T-helper 1 cell (primary cell): Measurements from ENCODE around the gene HSP90AB1.

Experiments
- DNase-seq, 5 donors: peaks; one replicate each; pipeline ENCODE4 v3.0.0-alpha.2; 2012 to 2020
- total RNA-seq, 4 donors: gene quantifications; one replicate each; lab custom pipeline; 2026; lab: John Stamatoyannopoulos, UW

HSP90AB1 gene
- total RNA-seq: 1,095 to 1,570 (median 1,349) reads per million in 4 donors

GRCh38 chr6:44246663-44247337 lies at the start of gene HSP90AB1:
HSP90AB1 (plus strand) TSS chr6:44247101; CDS start chr6:44248630, 1,529 bp downstream.
- DNase-seq: peak; percentile 90 to 99 (median 94)

- DNase-seq: no peak
Measured at GRCh38 chr6:44198684-44199083, 48.2 kb upstream of the HSP90AB1 start.

GRCh38 chr6:44199883-44200282 lies 47.0 kb upstream of the HSP90AB1 start:
- no peak for DNase-seq

GRCh38 chr6:44201200-44201599 lies 45.7 kb upstream of the HSP90AB1 start:
- no peak for DNase-seq

DNA sequence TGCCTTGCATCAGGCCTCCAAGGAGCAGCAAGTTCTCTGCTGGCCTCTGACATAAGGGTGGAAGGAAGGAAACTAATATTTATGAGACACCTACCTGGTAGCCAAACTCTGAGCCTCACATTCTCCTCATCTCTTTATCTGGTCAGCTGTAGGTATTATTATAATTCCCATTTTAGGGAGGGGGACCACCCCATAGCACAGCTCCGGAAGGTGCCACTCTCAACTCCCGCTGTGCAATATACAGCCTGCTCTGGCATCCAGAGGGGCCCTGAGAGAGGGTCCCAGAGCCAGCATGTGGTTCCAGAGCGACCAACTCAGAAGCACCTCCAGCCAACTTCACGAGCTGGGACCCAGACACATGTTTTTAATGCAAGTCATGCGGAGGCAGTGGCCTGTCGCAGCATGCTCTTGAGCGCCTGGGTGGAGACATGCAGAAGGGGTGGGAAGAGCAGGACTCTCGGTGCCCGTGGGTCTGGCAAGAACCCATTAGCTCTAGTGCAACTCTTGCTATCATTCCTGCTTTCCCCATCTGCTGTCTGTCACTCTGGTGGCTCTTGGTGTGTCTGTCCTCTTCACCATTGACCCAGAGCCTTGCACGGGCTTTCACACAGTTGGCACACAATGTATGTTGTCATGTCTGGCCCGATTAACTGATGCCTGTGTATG lies 45.1 kb upstream of the HSP90AB1 start:
- no peak for DNase-seq

- DNase-seq: no peak
Measured at GRCh38 chr6:44202332-44202971, 44.4 kb upstream of the HSP90AB1 start.

GRCh38 chr6:44202972-44203750 lies 43.7 kb upstream of the HSP90AB1 start:
- DNase-seq: no peak

- DNase-seq: no peak
Measured at GRCh38 chr6:44203955-44204354, 42.9 kb upstream of the HSP90AB1 start.

GRCh38 chr6:44207966-44208365 lies 38.9 kb upstream of the HSP90AB1 start:
- DNase-seq: no peak

DNA sequence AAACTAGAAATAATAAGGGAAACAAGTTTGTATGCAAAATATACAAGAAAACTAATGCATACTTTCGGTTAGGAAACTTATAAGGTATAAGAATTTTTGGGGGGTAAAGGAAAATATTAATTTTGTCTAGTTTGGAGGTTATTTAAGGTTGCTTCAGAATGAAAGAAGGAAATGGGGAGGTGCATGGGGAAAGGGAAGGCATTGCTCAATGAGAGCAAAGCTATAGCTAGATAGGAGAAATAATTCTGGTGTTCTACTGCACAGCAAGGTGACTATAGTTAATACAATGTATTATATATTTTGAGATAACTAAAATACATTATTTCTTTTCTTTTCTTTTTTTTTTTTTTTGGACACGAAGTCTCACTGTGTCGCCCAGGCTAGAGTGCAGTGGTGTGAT lies 35.6 kb upstream of the HSP90AB1 start:
- no peak for DNase-seq

- no peak for DNase-seq
Measured at GRCh38 chr6:44214307-44214706, 32.6 kb upstream of the HSP90AB1 start.

GRCh38 chr6:44216677-44217331 lies 30.1 kb upstream of the HSP90AB1 start, which contains the start of gene MYMX:
MYMX (plus strand) TSS chr6:44216926; CDS start chr6:44217472, 546 bp downstream.
- DNase-seq: no peak

GRCh38 chr6:44217332-44218143 lies 29.4 kb upstream of the HSP90AB1 start:
- DNase-seq: no peak

- no peak for DNase-seq
Measured at GRCh38 chr6:44219053-44219814, 27.7 kb upstream of the HSP90AB1 start.

GRCh38 chr6:44219815-44220784 lies 26.8 kb upstream of the HSP90AB1 start:
- no peak for DNase-seq

- DNase-seq: no peak
Measured at GRCh38 chr6:44220913-44221290, 26.0 kb upstream of the HSP90AB1 start.

DNA sequence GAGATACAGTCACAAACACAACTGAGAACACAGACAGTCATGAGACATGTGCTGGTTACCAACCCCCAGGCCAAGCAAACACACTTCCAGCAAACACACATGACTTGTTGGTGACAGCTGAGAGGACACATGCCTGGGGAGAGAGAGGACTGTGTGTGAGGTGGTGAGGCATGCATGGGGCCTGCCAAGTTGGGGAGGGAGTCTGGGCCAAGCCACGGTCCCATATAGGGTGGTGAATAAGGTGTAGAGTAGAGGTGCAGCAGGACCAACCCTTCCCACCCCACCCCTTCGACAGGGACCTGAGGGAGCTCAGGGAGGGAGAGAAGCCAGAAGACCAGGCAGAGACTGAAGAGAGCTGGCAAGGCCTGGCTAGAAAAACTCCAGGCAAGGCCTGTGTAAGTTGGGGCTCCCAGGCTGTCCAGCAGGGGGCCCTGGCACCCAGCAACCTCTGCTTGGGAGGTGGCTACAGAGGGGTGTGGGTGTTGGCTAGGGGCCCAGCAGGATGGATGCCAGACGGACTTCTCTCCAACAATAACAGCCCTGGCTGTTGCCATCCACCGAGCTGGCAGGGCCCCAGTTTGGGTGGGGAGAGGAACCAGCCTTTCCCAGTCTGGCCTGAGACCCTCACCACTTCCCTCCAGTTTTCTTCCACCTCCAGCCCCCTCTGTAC lies 25.5 kb upstream of the HSP90AB1 start:
- peak; percentile 48 to 78 (median 67) for DNase-seq

DNA sequence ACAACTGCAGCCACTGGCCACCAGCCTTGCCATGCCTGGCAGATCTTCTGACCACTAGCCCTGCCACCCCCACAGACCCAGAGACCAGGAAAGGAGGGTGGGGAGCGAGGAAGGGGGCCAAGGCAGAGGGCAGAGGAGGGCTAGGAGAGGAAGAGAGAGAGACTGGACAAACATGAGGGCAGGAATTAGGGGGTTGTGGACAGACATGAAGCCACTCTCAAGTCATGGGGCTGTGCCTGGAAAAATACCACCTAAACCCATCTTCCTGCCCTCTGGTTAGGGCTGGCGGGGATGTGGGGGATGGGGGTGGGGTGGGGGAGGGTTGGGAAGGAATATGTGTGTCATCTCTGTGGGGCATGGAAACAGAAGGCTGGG lies 25.0 kb upstream of the HSP90AB1 start:
- no peak for DNase-seq
